Hypothalamus (tissue), 51 donors: ENCODE measurements around the gene BBOX1.
"Not testable (repeated sequence)": the region's sequence is repeated elsewhere in the genome, so short reads cannot be mapped to it uniquely, and the experiment has no call there.

Experiments used
- DNase-seq, 51 donors: peaks; one replicate each; lab custom pipeline; 2025; lab: John Stamatoyannopoulos, UW

BBOX1 gene

GRCh38 chr11:27081056-27081455, 40.4 kb downstream of the BBOX1 start:
- DNase-seq: no peak

- DNase-seq: no peak
These were observed 42.6 kb downstream of the BBOX1 start for GRCh38 chr11:27083241-27083640.

- DNase-seq: no peak
These were observed 43.2 kb downstream of the BBOX1 start for GRCh38 chr11:27083782-27084181.

GRCh38 chr11:27084518-27084917, 43.9 kb downstream of the BBOX1 start:
- no peak for DNase-seq

DNA sequence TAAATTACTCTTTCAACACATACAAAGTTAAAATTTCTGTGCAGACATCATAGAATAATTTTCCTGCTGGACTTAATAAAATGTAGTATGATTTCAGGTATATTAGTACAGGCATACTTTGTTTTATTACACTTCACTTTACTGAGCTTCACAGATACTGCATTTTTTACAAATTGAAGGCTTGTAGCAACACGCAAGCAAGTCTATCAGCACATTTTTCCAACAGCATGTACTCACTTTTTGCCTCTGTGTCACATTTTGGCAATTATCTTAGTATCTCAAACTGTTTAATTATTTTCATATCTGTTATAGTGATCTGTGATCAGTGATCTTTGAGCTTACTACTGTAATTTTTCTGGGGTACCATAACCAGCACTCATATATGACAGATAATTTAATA, 44.5 kb downstream of the BBOX1 start:
- DNase-seq: no peak

DNA sequence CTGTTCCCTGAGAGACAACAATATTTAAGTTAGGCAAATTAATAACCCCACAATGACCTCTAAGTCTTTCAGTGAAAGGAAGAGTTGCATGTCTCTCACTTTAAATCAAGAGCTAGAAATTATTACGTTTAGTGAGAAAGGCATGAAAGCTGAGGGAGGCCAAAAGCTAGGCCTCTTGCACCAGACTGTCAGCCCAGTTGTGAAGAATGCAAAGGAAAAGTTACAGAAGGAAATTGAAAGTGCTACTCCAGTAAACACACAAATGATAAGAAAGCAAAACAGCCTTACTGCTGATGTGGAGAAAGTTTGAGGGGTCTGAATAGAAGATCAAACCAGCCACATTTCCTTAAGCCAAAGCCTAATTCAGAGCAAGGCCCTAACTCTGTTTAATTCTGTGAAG, 45.0 kb downstream of the BBOX1 start:
- DNase-seq: no peak

- no peak for DNase-seq
These were observed 46.8 kb downstream of the BBOX1 start for GRCh38 chr11:27087432-27087831.

DNA sequence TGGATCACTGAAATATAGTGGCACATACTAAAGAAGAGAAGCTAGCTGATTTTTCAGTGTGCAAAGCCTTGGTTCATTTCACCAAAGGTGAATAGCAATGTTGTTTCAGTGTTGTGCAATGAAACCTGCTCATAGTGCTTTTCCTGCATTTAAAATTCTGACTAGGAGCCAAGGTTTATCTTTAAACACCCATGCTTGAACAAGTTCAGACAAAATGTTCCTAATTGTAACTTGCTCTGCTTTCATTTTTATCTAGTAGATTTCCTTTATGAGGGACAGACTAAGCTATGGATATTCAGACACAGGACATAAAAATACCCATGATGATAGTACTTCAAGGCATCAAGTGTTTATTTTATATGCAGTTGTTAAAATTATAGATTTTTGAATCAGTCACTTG, 47.7 kb downstream of the BBOX1 start:
- DNase-seq: no peak

GRCh38 chr11:27089746-27090145, 49.1 kb downstream of the BBOX1 start:
- DNase-seq: no peak

DNA sequence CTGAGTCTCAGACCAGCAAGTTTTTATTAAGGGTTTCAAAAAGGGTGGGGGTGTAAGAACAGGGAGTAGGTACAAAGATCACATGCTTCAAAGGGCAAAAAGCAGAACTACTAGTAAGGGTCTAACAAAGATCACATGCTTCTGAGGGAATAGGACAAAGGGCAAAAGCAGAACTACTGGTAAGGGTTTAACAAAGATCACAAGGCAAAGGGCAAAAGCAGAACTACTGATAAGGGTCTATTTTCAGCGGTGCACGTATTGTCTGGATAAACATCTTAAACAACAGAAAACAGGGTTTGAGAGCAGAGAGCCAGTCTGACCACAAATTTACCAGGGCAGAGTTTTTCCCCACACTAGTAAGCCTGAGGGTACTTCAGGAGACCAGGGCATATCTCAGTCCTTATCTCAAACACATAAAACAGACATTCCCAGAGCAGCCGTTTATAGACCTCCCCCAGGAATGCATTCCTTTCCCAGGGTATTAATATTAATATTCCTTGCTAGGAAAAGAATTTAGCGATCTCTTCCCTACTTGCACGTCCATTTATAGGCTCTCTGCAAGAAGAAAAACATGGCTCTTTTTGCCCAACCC, 49.8 kb downstream of the BBOX1 start:
- DNase-seq: not testable (repeated sequence)

DNA sequence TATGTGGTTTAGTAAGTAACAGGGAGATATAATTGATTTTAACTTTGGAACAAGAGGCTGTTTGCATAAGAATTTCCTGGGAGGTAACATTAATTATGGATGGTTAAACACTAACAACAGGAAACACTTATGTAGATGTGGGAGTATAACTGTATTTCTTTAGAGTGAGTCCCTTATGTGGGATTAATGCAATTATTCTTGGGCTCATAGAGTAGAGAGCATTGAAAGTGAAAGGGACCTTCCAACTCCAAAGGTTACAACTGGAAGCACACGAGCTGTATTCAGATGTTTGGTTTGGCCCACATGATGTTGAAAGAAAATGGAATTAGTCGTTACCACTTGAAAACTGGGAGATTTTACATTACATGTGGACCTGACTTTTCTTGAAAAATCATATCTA, 53.5 kb downstream of the BBOX1 start:
- no peak for DNase-seq

GRCh38 chr11:27095059-27095458, 54.4 kb downstream of the BBOX1 start:
- DNase-seq: no peak

DNA sequence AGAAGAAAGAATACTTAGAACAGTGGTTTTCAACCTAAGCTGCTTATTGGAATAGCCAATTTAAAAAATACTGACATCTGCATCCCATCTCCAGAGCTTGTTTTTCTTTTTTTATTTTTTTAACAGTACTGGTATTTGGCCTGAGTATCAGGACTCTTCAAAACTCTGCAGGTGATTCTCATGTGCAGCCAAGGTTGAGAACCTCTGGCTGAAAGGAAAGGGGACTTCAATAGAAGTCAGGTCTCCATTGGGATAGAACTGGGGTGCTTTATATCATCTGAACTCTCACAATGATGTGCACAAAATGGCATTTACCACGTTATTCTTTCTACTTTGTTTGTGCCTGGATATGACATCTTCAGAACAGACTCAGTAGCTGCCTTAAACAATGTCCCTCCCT, 55.3 kb downstream of the BBOX1 start:
- no peak for DNase-seq

GRCh38 chr11:27097551-27097950, 56.9 kb downstream of the BBOX1 start:
- no peak for DNase-seq

DNA sequence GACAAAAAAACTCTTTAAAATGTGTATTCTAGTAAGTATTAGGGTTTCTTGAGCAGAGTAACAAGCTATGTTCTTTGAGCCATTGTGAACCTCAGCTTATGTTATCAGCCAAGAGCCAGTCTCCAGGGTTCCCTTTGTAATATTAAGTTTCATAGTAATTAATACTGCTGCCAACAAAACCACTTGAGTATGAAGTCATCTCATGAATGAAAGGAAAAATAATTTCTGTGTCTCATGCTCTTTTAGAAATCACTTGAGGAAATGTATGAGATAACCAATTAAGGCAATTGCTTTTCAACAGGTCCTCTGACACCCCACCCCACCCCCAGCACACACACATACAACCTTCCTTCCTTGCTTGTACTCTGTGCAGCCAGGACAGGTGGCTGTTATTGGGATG, 59.9 kb downstream of the BBOX1 start:
- no peak for DNase-seq

GRCh38 chr11:27107548-27107947, 66.9 kb downstream of the BBOX1 start:
- DNase-seq: no peak

- DNase-seq: no peak
These were observed 68.2 kb downstream of the BBOX1 start for GRCh38 chr11:27108809-27109208.

- no peak for DNase-seq
These were observed 71.3 kb downstream of the BBOX1 start for GRCh38 chr11:27111896-27112295.

GRCh38 chr11:27112946-27113345, 72.3 kb downstream of the BBOX1 start:
- no peak for DNase-seq

DNA sequence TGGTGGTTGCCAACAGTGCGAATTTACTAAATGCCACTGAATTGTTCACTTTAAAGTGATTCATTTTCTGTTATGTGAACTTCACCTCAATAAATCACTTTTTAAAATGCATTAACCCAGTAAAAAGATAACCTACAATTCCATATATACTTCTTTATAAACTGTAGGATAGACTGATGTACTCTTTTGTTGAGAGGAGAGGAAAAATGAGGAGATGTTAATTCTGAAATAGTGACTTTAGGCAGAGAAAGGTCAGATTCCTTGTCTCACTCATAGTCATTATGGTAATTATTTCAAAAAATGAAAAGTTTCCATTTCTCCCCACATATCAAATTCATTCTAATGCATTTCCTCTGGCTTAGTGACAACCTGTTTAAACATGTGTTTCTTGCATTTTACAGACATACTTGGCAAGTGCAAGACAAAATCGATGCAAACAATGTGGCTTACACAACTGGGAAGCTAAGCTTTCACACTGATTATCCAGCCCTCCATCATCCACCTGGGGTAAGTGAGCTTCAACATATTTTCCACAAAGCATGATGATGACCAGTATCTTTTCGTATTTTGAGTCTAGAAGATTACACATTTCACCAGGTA, 74.5 kb downstream of the BBOX1 start:
- DNase-seq: no peak

GRCh38 chr11:27116684-27117083, 76.1 kb downstream of the BBOX1 start:
- DNase-seq: no peak

GRCh38 chr11:27118371-27118770, 77.8 kb downstream of the BBOX1 start:
- DNase-seq: no peak

DNA sequence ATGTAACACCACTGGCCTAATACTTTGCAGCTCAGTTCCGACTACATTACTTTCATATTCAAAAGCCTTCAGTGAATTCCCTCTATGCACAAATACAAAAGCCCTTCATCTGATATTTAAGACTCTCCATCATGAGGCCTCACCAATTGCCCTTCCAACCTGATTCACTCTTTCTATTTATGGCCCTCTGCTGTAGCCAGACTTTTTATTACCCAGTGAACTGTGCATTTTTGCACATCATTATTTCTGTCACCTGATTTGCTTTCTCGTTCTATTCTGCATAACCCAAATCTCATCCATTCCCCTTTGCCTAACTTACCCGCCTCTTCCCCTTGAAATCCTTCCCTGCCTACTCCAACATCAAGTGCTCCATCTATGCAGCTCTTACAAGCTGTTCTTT, 78.3 kb downstream of the BBOX1 start:
- DNase-seq: no peak
